GM12891 (cell line): Measurements from ENCODE around the gene RPS6KA1.

Source experiments
- DNase-seq: peaks from one replicate; pipeline ENCODE4 v3.0.0; 2011; ENCODE audit warnings: low spot score; ENCODE audit not compliant: insufficient read length
- FAIRE-seq: peaks from 2 replicates; lab custom pipeline; 2011; peaks lifted over from hg19 to GRCh38; lab: Jason Lieb, UNC
- PAX5 ChIP-seq: IDR thresholded peaks from 2 replicates; pipeline ENCODE4 v1.6.1; 2011; ENCODE audit warnings: low read length, moderate library complexity, mild to moderate bottlenecking; ENCODE audit not compliant: insufficient read depth, severe bottlenecking
- POLR2A ChIP-seq: IDR thresholded peaks from 2 replicates; pipeline ENCODE4 v1.6.1; 2011; ENCODE audit warnings: low read depth, low read length, control low read depth
- POLR2AphosphoS5 ChIP-seq: IDR thresholded peaks from 2 replicates; pipeline ENCODE4 v1.6.1; 2011; ENCODE audit warnings: low read depth, low read length, control low read depth
- POU2F2 ChIP-seq: IDR thresholded peaks from 2 replicates; pipeline ENCODE4 v1.6.1; 2011; ENCODE audit warnings: low read depth, mild to moderate bottlenecking, control low read depth, low read length, moderate library complexity
- SPI1 ChIP-seq: IDR thresholded peaks from 2 replicates; pipeline ENCODE4 v1.6.1; 2011; ENCODE audit warnings: low read depth, low read length, control low read depth
- TAF1 ChIP-seq: IDR thresholded peaks from 2 replicates; pipeline ENCODE4 v1.6.1; 2011; ENCODE audit warnings: low read depth, low read length, control low read depth

Gene RPS6KA1

GRCh38 chr1:26516987-26517765 lies 12.4 kb upstream of the RPS6KA1 start:
- no peak for DNase-seq

DNA sequence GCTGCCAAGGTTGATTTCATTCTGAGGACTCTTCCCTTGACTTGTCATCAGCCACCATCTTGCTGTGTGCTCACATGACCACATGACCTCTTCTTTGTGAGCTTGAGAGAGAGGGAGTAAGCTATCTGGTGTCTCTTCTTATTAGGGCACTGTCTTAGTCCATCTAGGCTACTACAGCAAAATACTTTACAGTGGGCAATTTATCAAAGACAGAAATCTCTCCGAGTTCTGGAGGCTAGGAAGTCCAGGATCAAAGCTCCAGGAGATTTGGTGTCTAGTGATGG lies 11.9 kb upstream of the RPS6KA1 start:
- no peak for TF ChIP-seq POLR2A
- TF ChIP-seq POLR2AphosphoS5 = no peak
- TF ChIP-seq POU2F2 = no peak
- no peak for TF ChIP-seq SPI1
- no peak for TF ChIP-seq TAF1
- TF ChIP-seq PAX5 = no peak
- FAIRE-seq (no peak), DNase-seq (no peak)

More at GRCh38 chr1:26516987-26517765, 12.4 kb upstream of the RPS6KA1 start:
- FAIRE-seq = no peak
- TF ChIP-seq POLR2A = no peak
- no peak for TF ChIP-seq SPI1
- no peak for TF ChIP-seq POU2F2
- TF ChIP-seq TAF1 = no peak
- no peak for TF ChIP-seq POLR2AphosphoS5
- TF ChIP-seq PAX5 = no peak

- FAIRE-seq (no peak), DNase-seq (no peak)
- no peak for TF ChIP-seq POU2F2
- TF ChIP-seq PAX5 = no peak
- TF ChIP-seq SPI1 = no peak
- TF ChIP-seq TAF1 = no peak
- no peak for TF ChIP-seq POLR2AphosphoS5
- TF ChIP-seq POLR2A = no peak
Measured at GRCh38 chr1:26518355-26518754, 11.2 kb upstream of the RPS6KA1 start.

DNA sequence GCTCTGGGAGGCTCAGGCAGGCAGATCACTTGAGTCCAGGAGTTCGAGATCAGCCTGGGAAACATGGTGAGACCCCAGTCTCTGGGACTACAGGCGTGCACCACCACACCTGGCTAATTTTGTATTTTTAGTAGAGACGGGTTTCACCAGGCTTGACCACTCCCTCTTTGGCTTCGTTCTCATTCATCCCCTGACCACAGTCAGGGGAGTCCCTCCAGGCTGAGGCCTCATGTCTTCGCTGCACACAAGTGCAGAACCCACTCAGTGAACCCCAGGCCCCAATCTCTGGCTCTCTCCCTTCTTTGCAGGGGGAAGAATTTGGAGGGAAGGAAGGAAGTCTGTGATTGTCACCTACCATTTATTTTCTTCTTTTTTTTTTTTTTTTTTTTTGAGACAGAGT lies 9.2 kb upstream of the RPS6KA1 start:
- TF ChIP-seq SPI1 (no peak), PAX5 (no peak), TAF1 (no peak), POU2F2 (no peak), POLR2A (no peak), POLR2AphosphoS5 (no peak)
- FAIRE-seq = no peak
- DNase-seq = no peak

DNA sequence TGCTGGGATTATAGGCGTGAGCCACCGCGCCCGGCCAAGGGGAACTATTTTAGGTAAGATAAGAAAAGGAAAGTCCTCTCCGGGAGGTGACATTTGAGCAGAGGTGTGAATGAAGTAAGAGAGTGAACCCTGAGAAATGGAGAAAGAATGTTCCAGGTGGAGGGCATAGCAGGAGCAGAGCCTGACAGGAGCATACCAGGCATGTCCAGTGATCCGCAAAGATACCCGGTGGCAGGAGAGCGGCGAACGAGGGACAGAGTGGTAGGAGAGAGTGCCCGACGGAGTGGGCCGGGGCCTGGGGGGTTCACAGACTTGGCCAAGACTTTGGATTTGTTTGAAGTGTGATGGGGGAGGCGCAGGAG lies 7.9 kb upstream of the RPS6KA1 start:
- FAIRE-seq (no peak), DNase-seq (no peak)
- TF ChIP-seq POU2F2 (no peak), TAF1 (no peak), SPI1 (no peak), POLR2AphosphoS5 (no peak), POLR2A (no peak), PAX5 (no peak)

GRCh38 chr1:26522073-26522472 lies 7.5 kb upstream of the RPS6KA1 start:
- no peak for TF ChIP-seq POU2F2
- FAIRE-seq (no peak), DNase-seq (no peak)

GRCh38 chr1:26524181-26524580 lies 5.4 kb upstream of the RPS6KA1 start:
- no peak for FAIRE-seq
- no peak for TF ChIP-seq POU2F2
- TF ChIP-seq POLR2AphosphoS5 = no peak
- TF ChIP-seq POLR2A = no peak
- TF ChIP-seq TAF1 = no peak
- no peak for TF ChIP-seq PAX5
- TF ChIP-seq SPI1 = no peak

GRCh38 chr1:26526287-26526686 lies 3.3 kb upstream of the RPS6KA1 start:
- no peak for FAIRE-seq
- TF ChIP-seq POLR2A = no peak
- no peak for TF ChIP-seq TAF1
- no peak for TF ChIP-seq POU2F2
- TF ChIP-seq PAX5 = no peak
- TF ChIP-seq SPI1 = no peak
- TF ChIP-seq POLR2AphosphoS5 = no peak

More at GRCh38 chr1:26524181-26524580, 5.4 kb upstream of the RPS6KA1 start:
- no peak for DNase-seq

DNA sequence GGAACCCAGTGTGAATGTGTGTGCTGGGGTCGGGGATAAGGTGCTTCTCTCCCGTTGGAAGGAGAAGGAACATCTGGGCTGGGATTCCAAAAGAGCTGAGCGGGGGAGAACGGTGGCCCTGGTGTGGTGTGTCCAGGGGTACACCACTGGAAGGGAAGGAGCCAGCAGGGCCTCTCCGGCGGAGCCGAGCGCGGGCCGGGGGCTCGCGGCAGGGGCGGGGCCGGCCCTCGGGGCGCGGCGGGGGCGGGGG lies 231 bp upstream of the RPS6KA1 start:
- no peak for FAIRE-seq

More at GRCh38 chr1:26526287-26526686, 3.3 kb upstream of the RPS6KA1 start:
- DNase-seq = no peak

DNA sequence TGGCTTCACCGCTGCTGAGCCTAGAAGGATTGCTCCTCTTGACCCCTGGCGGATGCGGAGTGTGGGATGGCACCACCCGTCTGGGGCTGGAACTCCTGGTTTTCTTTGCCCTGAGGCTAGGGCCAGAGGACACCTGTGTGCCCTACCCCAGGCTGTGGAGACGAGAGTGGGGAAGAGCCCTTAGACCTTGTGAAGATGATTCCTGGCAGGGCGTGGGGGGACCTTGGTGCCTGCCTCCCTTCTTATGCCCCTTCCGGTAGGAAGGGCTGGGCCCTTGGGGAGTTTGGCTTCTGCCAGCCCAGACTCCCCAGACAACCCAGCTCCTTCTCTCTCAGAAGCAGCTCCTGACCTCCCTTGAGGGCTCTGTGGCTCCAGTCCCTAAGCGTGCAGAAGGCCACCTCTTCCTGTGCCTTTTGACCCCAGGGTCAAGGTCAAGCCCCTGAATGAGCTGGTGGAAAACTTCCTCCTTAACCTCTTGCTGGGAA lies 891 bp downstream of the RPS6KA1 start:
- no peak for DNase-seq
- no peak for TF ChIP-seq POU2F2
- no peak for TF ChIP-seq SPI1
- no peak for TF ChIP-seq POLR2AphosphoS5
- no peak for TF ChIP-seq TAF1
- no peak for TF ChIP-seq PAX5
- TF ChIP-seq POLR2A = no peak
- FAIRE-seq = no peak

More for the DNA sequence above, 231 bp upstream of the RPS6KA1 start:
- DNase-seq = no peak
- no peak for TF ChIP-seq POLR2AphosphoS5
- TF ChIP-seq POLR2A = no peak
- no peak for TF ChIP-seq TAF1
- TF ChIP-seq SPI1 = no peak
- TF ChIP-seq POU2F2 = no peak
- no peak for TF ChIP-seq PAX5
